Measurements from ENCODE around the gene RIPOR3.
"Not testable (repeated sequence)": the region's sequence is repeated elsewhere in the genome, so short reads cannot be mapped to it uniquely, and the experiment has no call there.

RIPOR3 gene

DNA sequence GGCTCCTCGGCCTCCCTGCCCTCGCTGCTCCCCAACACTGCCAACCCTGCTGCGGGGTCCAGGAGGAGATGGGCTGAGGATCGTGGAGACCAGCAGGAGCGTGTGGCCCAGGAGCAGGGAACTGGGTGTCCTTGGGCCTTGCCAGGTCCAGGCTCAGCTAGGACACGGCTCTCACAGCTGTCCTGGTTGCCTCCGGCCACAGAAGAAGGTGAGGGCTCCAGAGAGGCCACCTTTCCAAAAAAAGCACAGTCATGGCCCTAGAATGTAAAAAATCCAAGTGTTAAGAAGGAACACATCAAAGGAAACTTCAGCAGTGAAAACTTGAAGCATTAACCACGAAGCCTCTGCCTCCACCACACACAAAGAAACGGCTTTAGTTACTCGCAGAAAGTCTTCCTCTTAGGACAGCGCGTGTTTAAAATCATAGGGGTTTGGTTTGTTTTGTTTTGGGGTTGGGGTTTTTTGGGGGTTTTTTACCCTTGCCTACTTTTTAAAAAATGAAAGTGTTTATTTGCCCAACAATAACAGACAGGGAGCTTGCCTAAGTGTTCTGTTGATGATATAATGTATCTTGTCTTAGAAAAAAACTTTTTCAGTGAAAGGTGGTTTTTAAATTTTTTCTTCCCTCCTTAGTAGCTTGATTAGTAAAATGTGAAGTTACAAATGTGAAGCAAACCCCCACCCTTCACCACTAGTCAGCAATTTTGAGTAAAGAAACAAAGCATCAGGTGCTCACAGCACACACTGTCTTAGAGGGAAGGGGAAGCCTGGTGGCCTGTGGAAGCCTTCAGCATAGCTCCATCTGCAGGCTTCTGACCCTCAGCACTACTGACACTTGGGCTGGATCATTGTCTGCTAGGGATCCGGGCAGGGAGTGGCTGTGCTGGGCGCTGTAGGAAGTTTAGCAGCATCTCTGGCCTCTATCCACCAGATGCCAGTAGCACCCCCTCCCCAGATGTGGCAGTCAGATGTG, 121.2 kb downstream of the RIPOR3 start:
- no peak for DNase-seq

- DNase-seq, result not testable (repeated sequence)
These were observed 121.9 kb downstream of the RIPOR3 start for GRCh38 chr20:50569487-50569863.

DNA sequence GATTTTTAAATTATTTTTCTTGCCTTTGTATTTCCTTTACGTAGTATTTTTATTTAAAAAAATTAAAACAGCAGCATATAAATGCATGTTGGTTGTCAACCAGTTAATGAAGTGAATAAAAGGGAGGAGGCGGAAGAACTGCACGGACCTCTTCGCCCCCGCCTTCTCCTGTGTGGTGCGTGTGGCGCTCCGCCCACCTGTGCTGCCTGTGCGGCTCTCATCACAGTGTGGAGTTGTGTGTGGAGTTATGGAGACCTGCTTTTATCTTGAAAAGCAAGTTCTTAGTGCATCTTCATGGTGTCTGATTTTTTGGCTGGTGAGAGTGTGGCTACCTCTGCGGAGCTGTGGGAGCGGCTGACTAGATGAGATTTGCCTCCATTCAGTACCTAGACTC, 122.8 kb downstream of the RIPOR3 start:
- no peak for DNase-seq

GRCh38 chr20:50567860-50568548, 123.3 kb downstream of the RIPOR3 start:
- no peak for DNase-seq

GRCh38 chr20:50565871-50566270, 125.5 kb downstream of the RIPOR3 start:
- no peak for DNase-seq

GRCh38 chr20:50565383-50565782, 126.0 kb downstream of the RIPOR3 start:
- DNase-seq, result no peak

- no peak for DNase-seq
These were observed 128.0 kb downstream of the RIPOR3 start for GRCh38 chr20:50563133-50563944.

GRCh38 chr20:50562262-50562701, 129.1 kb downstream of the RIPOR3 start:
- DNase-seq, result no peak

DNA sequence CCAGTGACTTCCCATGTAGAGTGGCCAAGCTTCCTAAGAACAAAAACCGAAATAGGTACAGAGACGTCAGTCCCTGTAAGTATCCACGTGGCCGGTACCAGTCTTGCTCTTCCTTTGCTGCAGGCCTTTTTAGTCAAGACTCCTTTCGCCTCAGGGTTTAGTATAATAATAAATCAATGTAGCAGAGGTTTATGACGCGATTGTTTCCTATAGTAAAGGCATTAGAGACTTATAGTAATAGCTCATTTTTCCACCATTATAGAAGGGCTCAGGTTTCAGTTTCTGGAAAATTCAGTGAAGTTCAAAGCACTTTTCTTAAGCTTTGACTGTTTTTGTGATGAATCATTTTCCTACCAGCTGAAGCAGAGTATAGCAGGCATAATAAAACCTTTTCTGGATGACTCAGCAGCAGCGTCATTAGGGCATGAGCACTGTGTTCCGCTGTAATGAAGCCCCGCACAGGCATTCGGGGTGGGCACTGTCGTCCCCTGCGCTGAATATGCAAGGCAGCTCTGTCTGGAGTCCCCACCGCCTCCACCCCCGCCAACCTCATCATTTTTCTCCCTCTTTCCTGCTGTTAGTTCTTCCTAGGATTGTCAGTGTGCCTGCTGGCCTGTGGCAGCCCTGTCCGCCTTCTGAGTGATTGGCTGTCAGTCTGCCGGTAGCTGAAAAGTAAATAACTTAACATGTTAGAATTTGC, 129.8 kb downstream of the RIPOR3 start:
- no peak for DNase-seq

- DNase-seq, result no peak
These were observed 130.5 kb downstream of the RIPOR3 start for GRCh38 chr20:50560867-50561266.

GRCh38 chr20:50559856-50560638, 131.3 kb downstream of the RIPOR3 start:
- no peak for DNase-seq

DNA sequence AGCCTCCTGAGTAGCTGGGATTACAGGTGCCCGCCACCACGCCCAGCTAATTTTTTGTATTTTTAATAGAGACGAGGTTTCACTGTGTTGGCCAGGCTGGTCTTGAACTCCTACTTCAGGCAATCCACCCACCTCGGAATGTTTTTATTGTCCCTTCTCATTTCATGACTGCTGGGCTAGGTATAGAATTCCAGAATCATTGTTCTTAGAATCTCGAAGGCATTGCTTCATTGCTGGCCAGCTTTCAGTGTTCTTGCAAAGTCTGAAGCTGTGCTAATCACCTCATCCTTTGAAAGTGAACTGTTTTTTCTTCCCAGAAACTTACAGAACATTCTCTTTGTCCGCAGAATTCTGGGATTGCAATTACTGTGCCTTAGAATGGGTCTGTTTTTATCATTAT, 132.2 kb downstream of the RIPOR3 start:
- no peak for DNase-seq

- DNase-seq, result no peak
These were observed 132.8 kb downstream of the RIPOR3 start for GRCh38 chr20:50558483-50558925.

DNA sequence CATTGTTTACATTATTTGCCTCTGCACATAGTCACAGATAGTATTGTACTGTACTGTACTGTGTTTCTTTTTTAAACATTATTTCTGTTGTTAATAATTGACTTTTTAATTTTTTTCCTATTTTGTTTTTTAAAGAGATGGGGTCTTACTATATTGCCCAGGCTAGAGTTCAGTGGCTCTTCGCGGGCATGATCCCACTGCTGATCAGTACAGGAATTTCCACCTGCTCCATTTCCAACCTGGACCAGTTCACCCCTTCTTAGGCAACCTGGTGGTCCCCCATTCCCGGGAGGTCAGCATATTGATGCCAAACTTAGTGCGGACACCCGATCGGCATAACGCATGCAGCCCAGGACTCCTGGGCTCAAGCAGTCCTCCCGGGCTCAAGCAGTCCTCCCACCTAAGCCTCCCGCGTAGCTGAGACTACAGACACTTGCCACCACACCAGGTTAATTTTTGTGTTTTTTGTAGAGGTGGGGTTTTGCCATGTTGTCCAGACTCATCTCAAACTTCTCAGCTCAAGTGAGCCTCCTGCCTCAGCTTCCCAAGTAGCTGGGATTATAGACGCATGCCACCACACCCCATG, 133.7 kb downstream of the RIPOR3 start:
- no peak for DNase-seq

DNA sequence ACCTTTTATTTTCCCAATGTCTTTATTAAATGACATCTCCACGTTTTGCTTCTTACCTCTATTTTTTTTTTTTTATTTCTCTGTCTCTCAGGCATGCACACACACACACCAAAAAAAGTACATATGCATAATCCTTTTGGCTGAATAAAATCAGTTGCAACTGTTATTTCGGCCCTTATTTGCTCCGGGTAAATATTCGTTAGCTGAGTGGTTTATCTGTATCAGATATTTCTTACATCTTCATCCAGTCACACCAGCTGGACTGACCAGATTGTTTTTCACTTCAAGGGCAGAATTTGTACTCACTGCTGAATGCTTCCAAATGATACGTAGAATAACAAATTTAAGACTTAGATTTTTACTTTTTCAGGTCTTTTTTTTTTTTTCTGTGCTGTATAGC, 135.7 kb downstream of the RIPOR3 start:
- DNase-seq, result no peak

DNA sequence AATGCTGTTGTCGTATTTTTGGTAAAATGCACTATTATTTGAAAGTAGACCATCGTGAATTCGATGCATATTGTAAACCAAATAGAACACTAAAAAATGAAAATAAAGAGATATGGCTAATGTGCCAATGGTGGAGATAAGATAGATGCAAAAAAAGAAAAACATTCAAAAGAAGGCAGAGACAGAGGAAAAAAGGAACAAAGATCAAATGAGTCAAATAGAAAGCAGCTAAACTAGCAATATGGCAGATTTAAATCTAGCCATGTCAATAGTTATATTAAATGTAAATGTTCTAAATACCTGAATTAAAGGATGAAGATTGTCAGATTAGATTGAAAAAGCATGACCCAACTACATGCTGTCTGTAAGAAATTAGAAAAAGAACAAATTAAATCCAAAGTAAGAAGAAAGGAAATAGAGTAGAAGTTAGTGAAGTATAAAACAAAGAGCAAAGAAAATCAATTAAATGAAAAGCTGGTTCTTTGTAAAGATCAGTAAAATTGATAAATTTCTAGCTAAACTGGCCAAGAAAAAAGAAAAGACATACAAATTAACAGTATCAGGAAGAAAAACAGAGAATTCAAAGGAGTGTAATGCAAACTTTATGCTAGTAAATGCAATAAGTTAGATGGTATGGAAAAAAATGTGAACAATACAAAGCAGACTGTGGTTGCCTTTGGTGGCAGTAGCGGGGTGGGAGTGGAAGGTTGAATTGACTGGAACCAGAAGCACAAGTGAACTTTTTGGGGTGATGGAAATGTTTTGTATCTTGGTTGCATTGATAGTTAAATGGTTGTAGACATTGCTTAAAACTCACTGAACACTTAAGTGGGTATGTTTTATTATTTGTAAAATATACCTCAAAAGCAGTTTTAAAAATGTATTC, 136.4 kb downstream of the RIPOR3 start:
- no peak for DNase-seq

- DNase-seq, result no peak
These were observed 138.4 kb downstream of the RIPOR3 start for GRCh38 chr20:50552979-50553378.

DNA sequence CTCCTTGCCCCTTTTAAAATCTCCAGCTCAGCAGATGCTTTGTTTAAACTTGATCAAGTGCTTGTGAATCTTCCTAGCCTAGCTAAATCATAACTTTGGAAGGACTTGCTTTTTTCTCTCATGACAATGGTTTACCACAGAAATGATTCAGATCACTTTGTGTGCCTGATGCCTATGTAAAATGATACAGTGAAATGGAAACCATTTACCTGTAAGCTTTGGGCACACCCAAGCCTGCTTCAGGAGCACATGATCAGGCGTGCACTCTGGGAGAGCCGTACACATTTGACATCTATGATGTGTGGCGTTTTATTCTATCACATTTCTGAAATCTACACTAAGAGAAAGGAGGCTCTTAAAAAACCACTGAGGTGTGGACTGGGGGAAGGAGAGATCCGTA, 140.1 kb downstream of the RIPOR3 start:
- DNase-seq, result no peak

GRCh38 chr20:50550531-50550930, 140.8 kb downstream of the RIPOR3 start:
- DNase-seq, result no peak

DNA sequence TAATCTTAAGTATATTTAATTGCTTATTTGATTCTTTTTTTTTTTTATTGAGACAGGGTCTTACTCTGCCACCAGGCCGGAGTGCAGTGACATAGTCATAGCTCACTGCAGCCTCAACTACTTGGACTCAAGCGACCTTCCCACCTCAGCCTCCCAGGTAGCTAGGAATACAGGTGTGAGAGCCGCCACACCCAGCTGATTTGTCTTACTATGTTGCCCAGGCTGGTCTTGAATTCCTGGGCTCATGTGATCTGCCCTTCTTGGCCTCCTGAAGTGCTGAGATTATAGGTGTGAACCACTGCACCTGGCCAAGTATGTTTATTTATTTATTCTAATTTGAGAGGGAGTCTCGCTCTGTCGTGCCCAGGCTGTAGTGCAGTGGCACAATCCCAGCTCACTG, 142.9 kb downstream of the RIPOR3 start:
- DNase-seq, result no peak
